ENCODE data around the gene SLC30A5. TPM values are rescaled to one million over a fixed set of nuclear protein-coding genes. Genes with fewer than 3 reads are reported as not detected.
"Not testable (repeated sequence)": the region's sequence is repeated elsewhere in the genome, so short reads cannot be mapped to it uniquely, and the experiment has no call there.

Gene SLC30A5
- total and polyA plus RNA-seq, 9 of the 15 experiments (the other 6 are each of a cell fraction or from before 2014, with no cell fraction given): 22.9 to 86.8 (median 62.5) TPM

GRCh38 chr5:69137208-69137607 lies 43.4 kb downstream of the SLC30A5 start:
- H2AFZ ChIP-seq (ENCODE audit: low read depth, low read length); CTCF ChIA-PET (ENCODE audit: low intra/inter-chr PET ratio); in situ Hi-C loops (cut with MboI); DNase-seq (ENCODE audit: extremely low read depth in 1 of 4, low spot score in 3 of 4); H3K9ac ChIP-seq (ENCODE audit: insufficient read depth in 1 of 2, low read depth in 2 of 2, low read length in 2 of 2); BruUV-seq (replicated peaks); ATAC-seq; H3K27me3 ChIP-seq (ENCODE audit: control insufficient read depth in 2 of 2, insufficient read depth in 2 of 2, low read length in 2 of 2); intact Hi-C loops (cut with micrococcal nuclease); H3K79me2 ChIP-seq (ENCODE audit: control insufficient read depth, insufficient read depth, low read length); H3K4me3 ChIP-seq; H3K9me3 ChIP-seq (replicated peaks; ENCODE audit: control insufficient read depth, insufficient read depth, low read depth, low read length); H3K9me1 ChIP-seq (ENCODE audit: control insufficient read depth, insufficient read depth, low read length); H4K20me1 ChIP-seq (replicated peaks; ENCODE audit: control insufficient read depth, insufficient read depth, low read length); H3K36me3 ChIP-seq (ENCODE audit: control insufficient read depth, insufficient read depth, low read length); FAIRE-seq; H3K4me1 ChIP-seq (replicated peaks in 1 of 2; ENCODE audit: control insufficient read depth in 2 of 2, insufficient read depth in 2 of 2, low read length in 2 of 2); H3K4me2 ChIP-seq (ENCODE audit: insufficient read depth, low read length); H3K27ac ChIP-seq (ENCODE audit: extremely low read depth, low read depth, low read length): not testable (repeated sequence)
- POLR2A ChIA-PET: interaction anchor here (1.2 kb wide), 1 partner anchor 10 kb away, joined by 4 read pairs; no protein-coding TSS in a partner anchor
- TF ChIP-seq ZNF121 (CRISPR knock-in tag; conservative IDR thresholded peaks at IDR 0.05) (peak; percentile 90), RBM25 (IDR thresholded peaks at IDR 0.05; ENCODE audit: low read depth, low read length, severe bottlenecking) (peak; percentile 22)
- 38% methylated on average over 1 of the region's 1 CpG for WGBS (ENCODE audit: insufficient coverage, low coverage, missing lambda C conversion rate)

DNA sequence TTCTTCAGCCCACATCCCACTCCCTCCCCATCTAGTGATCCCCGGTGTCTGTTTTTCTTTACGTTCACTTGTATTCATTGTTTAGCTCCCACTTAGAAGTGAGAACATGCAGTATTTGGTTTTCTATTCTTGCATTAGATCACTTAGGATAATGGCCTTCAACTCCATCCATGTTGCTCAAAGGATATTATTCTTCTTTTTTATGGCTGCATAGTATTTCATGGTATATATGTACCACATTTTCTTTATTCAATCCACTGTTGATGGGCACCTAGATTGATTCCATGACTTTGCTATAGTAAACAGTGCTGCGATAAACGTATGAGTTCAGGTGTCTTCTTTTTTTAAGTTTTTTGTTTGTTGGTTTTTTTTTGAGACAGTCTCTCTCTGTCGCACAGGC lies 44.0 kb downstream of the SLC30A5 start:
- Histone ChIP-seq H3K27ac (ENCODE audit: extremely low read depth, low read depth, low read length) (no peak overlapping the region), H3K79me2 (ENCODE audit: control insufficient read depth, insufficient read depth, low read length) (no peaks in the 10 kb centered on the region), H3K4me3 (no peak overlapping the region), H3K4me1 (replicated peaks in 1 of 2; ENCODE audit: control insufficient read depth in 2 of 2, insufficient read depth in 2 of 2, low read length in 2 of 2) (no peaks in the 10 kb centered on the region), H2AFZ (ENCODE audit: low read depth, low read length) (no peak overlapping the region), H4K20me1 (replicated peaks; ENCODE audit: control insufficient read depth, insufficient read depth, low read length) (no peaks in the 10 kb centered on the region), H3K27me3 (ENCODE audit: control insufficient read depth in 2 of 2, insufficient read depth in 2 of 2, low read length in 2 of 2) (no peaks in the 10 kb centered on the region), H3K9me1 (ENCODE audit: control insufficient read depth, insufficient read depth, low read length) (no peaks in the 10 kb centered on the region), H3K9ac (ENCODE audit: insufficient read depth in 1 of 2, low read depth in 2 of 2, low read length in 2 of 2) (no peak overlapping the region), H3K4me2 (ENCODE audit: insufficient read depth, low read length) (no peak overlapping the region), H3K9me3 (replicated peaks; ENCODE audit: control insufficient read depth, insufficient read depth, low read depth, low read length) (no peaks in the 10 kb centered on the region), H3K36me3 (ENCODE audit: control insufficient read depth, insufficient read depth, low read length) (peaks cover 5% of the 10 kb centered on the region; the same call in 2 of the 3 replicates)
- ATAC-seq (no peak), DNase-seq (ENCODE audit: extremely low read depth in 1 of 4, low spot score in 3 of 4) (no peak), FAIRE-seq (no peak)
- TF ChIP-seq BCL6 (CRISPR knock-in tag; IDR thresholded peaks at IDR 0.05) (no peak), ZNF146 (CRISPR knock-in tag; IDR thresholded peaks at IDR 0.05; ENCODE audit: unreplicated experiment) (peak; percentile 63)
- WGBS (ENCODE audit: insufficient coverage, low coverage, missing lambda C conversion rate): 99% methylated on average over 5 of the region's 5 CpGs
- BruUV-seq (replicated peaks): no TSS peak
- CTCF ChIA-PET (ENCODE audit: low intra/inter-chr PET ratio): no interaction called here
- intact Hi-C loops (cut with micrococcal nuclease) (no loop called here), in situ Hi-C loops (cut with MboI) (no loop called here)
- POLR2A ChIA-PET: no interaction called here
